Ascending aorta (tissue), 2 donors: ENCODE measurements around the gene GADD45G. TPM values are rescaled to one million over a fixed set of nuclear protein-coding genes. Genes with fewer than 3 reads are reported as not detected.

Experiments
- DNase-seq, 2 donors: peaks; one replicate each; pipeline ENCODE4 v3.0.0-alpha.2; 2019; ENCODE audit warnings: low spot score in 2 of 2
- H3K27ac ChIP-seq, 2 donors: fragments of 200-600 bp; sonication (generic); one replicate each; pipeline ENCODE4 v1.5.1; 2016 to 2017; ENCODE audit warnings: mild to moderate bottlenecking in 1 of 2
- H3K27me3 ChIP-seq: fragments of 200-600 bp; sonication (generic); one replicate; pipeline ENCODE4 v1.5.1; 2017
- H3K36me3 ChIP-seq, 2 donors: fragments of 200-600 bp; sonication (generic); one replicate each; pipeline ENCODE4 v1.5.1; 2016
- H3K4me1 ChIP-seq, 2 donors: fragments of 200-600 bp; sonication (generic); one replicate each; pipeline ENCODE4 v1.5.1; 2016 to 2017; ENCODE audit warnings: mild to moderate bottlenecking in 1 of 2
- H3K4me3 ChIP-seq, 2 donors: fragments of 200-600 bp; sonication (generic); one replicate each; pipeline ENCODE4 v1.5.1; 2016 to 2017; ENCODE audit warnings: mild to moderate bottlenecking in 1 of 2
- H3K9me3 ChIP-seq, 2 donors: fragments of 200-600 bp; sonication (generic); one replicate each; pipeline ENCODE4 v1.5.1; 2016
- CTCF ChIP-seq, 3 experiments: fragments of 200-600 bp in 2 of 3; fragments of 450-650 bp in 1 of 3; sonication (generic) in 2 of 3; IDR thresholded peaks; one replicate each; pipeline ENCODE4 v1.5.1; 2016 to 2019; ENCODE audit warnings: antibody characterized with exemption in 3 of 3, mild to moderate bottlenecking in 1 of 3, moderate library complexity in 1 of 3
- intact Hi-C: fragments of 100-400 bp; cut with DNase I; formaldehyde crosslinking; loops from one replicate; pipeline ENCODE4 v1.15.1; 2023
- total RNA-seq: library from RNA; depleted of rRNA; stranded (reverse); fragments of >200 nt; gene quantifications from one replicate; pipeline ENCODE4 v1.1.0, GENCODE V29; 2016

The GADD45G gene
- total RNA-seq, 1 donor from 2014 or later = 4.6 TPM

- H3K27ac ChIP-seq = no peak overlapping the region
- no peak for TF ChIP-seq CTCF (IDR thresholded peaks at IDR 0.05)
- no peaks in the 10 kb centered on the region for H3K27me3 ChIP-seq
- peaks cover 7 to 22% of the 10 kb centered on the region in 2 donors for H3K4me1 ChIP-seq
- intact Hi-C loops = no loop called here
- no peak overlapping the region for H3K4me3 ChIP-seq
- DNase-seq = no peak
- no peaks in the 10 kb centered on the region for H3K36me3 ChIP-seq
- H3K9me3 ChIP-seq = no peaks in the 10 kb centered on the region
Observed at GRCh38 chr9:89641980-89642379, 37.2 kb downstream of the GADD45G start.

- DNase-seq = no peak
- TF ChIP-seq CTCF (IDR thresholded peaks at IDR 0.05) = no peak
- H3K4me3 ChIP-seq = no peak overlapping the region
Observed at GRCh38 chr9:89642789-89643188, 38.0 kb downstream of the GADD45G start.

GRCh38 chr9:89646189-89646939 is 41.6 kb downstream of the GADD45G start:
- intact Hi-C loops = no loop called here
- no peak for DNase-seq
- H3K27me3 ChIP-seq = no peaks in the 10 kb centered on the region

More at GRCh38 chr9:89642789-89643188, 38.0 kb downstream of the GADD45G start:
- intact Hi-C loops = no loop called here
- no peak overlapping the region for H3K27ac ChIP-seq
- peaks cover 7 to 22% of the 10 kb centered on the region in 2 donors for H3K4me1 ChIP-seq
- no peaks in the 10 kb centered on the region for H3K36me3 ChIP-seq
- H3K9me3 ChIP-seq = no peaks in the 10 kb centered on the region
- no peaks in the 10 kb centered on the region for H3K27me3 ChIP-seq

GRCh38 chr9:89647366-89648128 is 42.7 kb downstream of the GADD45G start:
- Histone ChIP-seq H3K27ac (no peak overlapping the region), H3K27me3 (no peaks in the 10 kb centered on the region), H3K4me3 (no peak overlapping the region), H3K36me3 (no peaks in the 10 kb centered on the region), H3K4me1 (no peaks in the 10 kb centered on the region), H3K9me3 (no peaks in the 10 kb centered on the region)
- intact Hi-C loops = no loop called here
- no peak for DNase-seq
- TF ChIP-seq CTCF (IDR thresholded peaks at IDR 0.05) = no peak

More at GRCh38 chr9:89646189-89646939, 41.6 kb downstream of the GADD45G start:
- Histone ChIP-seq H3K36me3 (no peaks in the 10 kb centered on the region), H3K9me3 (no peaks in the 10 kb centered on the region), H3K27ac (no peak overlapping the region), H3K4me3 (no peak overlapping the region), H3K4me1 (no peaks in the 10 kb centered on the region)
- TF ChIP-seq CTCF (IDR thresholded peaks at IDR 0.05) = no peak

- H3K27me3 ChIP-seq = no peaks in the 10 kb centered on the region
- no peak overlapping the region for H3K27ac ChIP-seq
- H3K4me3 ChIP-seq = no peak overlapping the region
- TF ChIP-seq CTCF (IDR thresholded peaks at IDR 0.05) = no peak
- H3K9me3 ChIP-seq = no peaks in the 10 kb centered on the region
- no peaks in the 10 kb centered on the region for H3K36me3 ChIP-seq
- intact Hi-C loops = no loop called here
- H3K4me1 ChIP-seq = no peaks in the 10 kb centered on the region
- DNase-seq = no peak
Observed at GRCh38 chr9:89648247-89649000, 43.6 kb downstream of the GADD45G start.
